ENCODE data around the gene CR1. TPM values are rescaled to one million over a fixed set of nuclear protein-coding genes. Genes with fewer than 3 reads are reported as not detected.
A peak's percentile ranks its signal among the peaks of the same experiment; 100 is the strongest.

The CR1 gene
- total and polyA plus RNA-seq, 9 of the 15 experiments (the other 6 are each of a cell fraction or from before 2014, with no cell fraction given) = 0.07 to 0.47 (median 0.18) TPM

GRCh38 chr1:207626972-207627337, 131.0 kb downstream of the CR1 start:
- Histone ChIP-seq H3K4me1 (replicated peaks in 1 of 2; ENCODE audit: control insufficient read depth in 2 of 2, insufficient read depth in 2 of 2, low read length in 2 of 2) (peaks cover 7 to 56% of the 10 kb centered on the region in 2 experiments), H3K27me3 (ENCODE audit: control insufficient read depth in 2 of 2, insufficient read depth in 2 of 2, low read length in 2 of 2) (no peaks in the 10 kb centered on the region), H3K27ac (ENCODE audit: extremely low read depth, low read depth, low read length) (peak overlapping the region; percentile 97), H3K9me1 (ENCODE audit: control insufficient read depth, insufficient read depth, low read length) (no peaks in the 10 kb centered on the region), H3K9me3 (replicated peaks; ENCODE audit: control insufficient read depth, insufficient read depth, low read depth, low read length) (peaks cover 14% of the 10 kb centered on the region), H3K79me2 (ENCODE audit: control insufficient read depth, insufficient read depth, low read length) (no peaks in the 10 kb centered on the region), H3K9ac (ENCODE audit: insufficient read depth in 1 of 2, low read depth in 2 of 2, low read length in 2 of 2) (peak overlapping the region in 1 of 2 experiments; percentile 82; a peak in 2 of 4 replicates), H4K20me1 (replicated peaks; ENCODE audit: control insufficient read depth, insufficient read depth, low read length) (no peaks in the 10 kb centered on the region), H3K4me3 (no peak overlapping the region), H3K4me2 (ENCODE audit: insufficient read depth, low read length) (no peak overlapping the region), H2AFZ (ENCODE audit: low read depth, low read length) (peak overlapping the region; percentile 75), H3K36me3 (ENCODE audit: control insufficient read depth, insufficient read depth, low read length) (peaks cover 10% of the 10 kb centered on the region; the same call in 2 of the 3 replicates)
- in situ Hi-C loops (cut with MboI) (no loop called here), intact Hi-C loops (cut with micrococcal nuclease) (loop anchor here (2.0 kb wide), 1 partner anchor 24 kb away; no protein-coding TSS in a partner anchor)
- WGBS (ENCODE audit: insufficient coverage, low coverage, missing lambda C conversion rate) = 73% methylated on average over 1 of the region's 1 CpG
- ChIA-PET POLR2A (interaction anchor here (0.6 to 1.9 kb wide), 7 partner anchors 11 to 107 kb away, joined by 3 to 7 read pairs (median 4); no protein-coding TSS in a partner anchor), CTCF (ENCODE audit: low intra/inter-chr PET ratio) (no interaction called here)
- DNase-seq (ENCODE audit: extremely low read depth in 1 of 4, low spot score in 3 of 4) (no peak), ATAC-seq (no peak), FAIRE-seq (no peak)
- BruUV-seq (replicated peaks) = no TSS peak
- no peak for TF ChIP-seq HSF4 (CRISPR knock-in tag; IDR thresholded peaks at IDR 0.05; ENCODE audit: borderline replicate concordance)
- no peak for TF ChIP-seq ZKSCAN1 (IDR thresholded peaks at IDR 0.05; ENCODE audit: low read depth, low read length)
- no peak for TF ChIP-seq KDM1A (IDR thresholded peaks at IDR 0.05)
- TF ChIP-seq RBFOX2 (IDR thresholded peaks at IDR 0.05; ENCODE audit: low read depth, low read length) = peak; percentile 60
- TF ChIP-seq, protein P1, sequence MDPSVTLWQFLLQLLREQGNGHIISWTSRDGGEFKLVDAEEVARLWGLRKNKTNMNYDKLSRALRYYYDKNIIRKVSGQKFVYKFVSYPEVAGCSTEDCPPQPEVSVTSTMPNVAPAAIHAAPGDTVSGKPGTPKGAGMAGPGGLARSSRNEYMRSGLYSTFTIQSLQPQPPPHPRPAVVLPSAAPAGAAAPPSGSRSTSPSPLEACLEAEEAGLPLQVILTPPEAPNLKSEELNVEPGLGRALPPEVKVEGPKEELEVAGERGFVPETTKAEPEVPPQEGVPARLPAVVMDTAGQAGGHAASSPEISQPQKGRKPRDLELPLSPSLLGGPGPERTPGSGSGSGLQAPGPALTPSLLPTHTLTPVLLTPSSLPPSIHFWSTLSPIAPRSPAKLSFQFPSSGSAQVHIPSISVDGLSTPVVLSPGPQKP (CRISPR knock-in tag; IDR thresholded peaks at IDR 0.05) = no peak
- no peak for TF ChIP-seq FOXJ3 (CRISPR knock-in tag; IDR thresholded peaks at IDR 0.05)
- TF ChIP-seq MAFK (IDR thresholded peaks at IDR 0.05; ENCODE audit: low read length) = no peak
- 0 out of 2 replicates have a peak, but pooled peaks have one; percentile 42 for TF ChIP-seq POLR2G (IDR thresholded peaks at IDR 0.05; ENCODE audit: low read depth, low read length)
- TF ChIP-seq TAF7 (tag; IDR thresholded peaks at IDR 0.05) = 0 out of 2 replicates have a peak, but pooled peaks have one; percentile 4
- TF ChIP-seq ZBTB40 (IDR thresholded peaks at IDR 0.05) = peak; percentile 15; the same call in 1 of the 2 replicates
- TF ChIP-seq ZBTB40 (CRISPR knock-in tag; IDR thresholded peaks at IDR 0.05) = no peak
- TF ChIP-seq ZNF695 (CRISPR knock-in tag; IDR thresholded peaks at IDR 0.05) = no peak
- 0 out of 2 replicates have a peak, but pooled peaks have one; percentile 4 for TF ChIP-seq ZNF274 (IDR thresholded peaks at IDR 0.05; ENCODE audit: borderline replicate concordance, low read depth, low read length)
- no peak for TF ChIP-seq DPF2 (IDR thresholded peaks at IDR 0.05)
